Hepatocyte (in vitro differentiated cells): Measurements from ENCODE around the gene ASTE1.

Experiments used
- CTCF ChIP-seq: fragments of 200-600 bp; sonication (generic); IDR thresholded peaks from 2 replicates; pipeline ENCODE4 v1.5.1; 2016; ENCODE audit warnings: antibody characterized with exemption, mild to moderate bottlenecking; ENCODE audit not compliant: poor library complexity
- EZH2 ChIP-seq: fragments of 200-600 bp; sonication (generic); IDR thresholded peaks from 2 replicates; pipeline ENCODE4 v1.6.1; 2016; ENCODE audit warnings: antibody characterized with exemption, mild to moderate bottlenecking, borderline replicate concordance

GRCh38 chr3:131020122-131020693, 6.4 kb downstream of the ASTE1 start:
- TF ChIP-seq CTCF, result no peak
- no peak for TF ChIP-seq EZH2
